Spleen (tissue), 7 donors: Measurements from ENCODE around the gene SGPP1.
"Not testable (repeated sequence)": the region's sequence is repeated elsewhere in the genome, so short reads cannot be mapped to it uniquely, and the experiment has no call there.

Experiments used
- CTCF ChIP-seq, 11 experiments: fragments of 200-600 bp in 7 of 11; fragments of 450-650 bp in 4 of 11; sonication (generic) in 4 of 11; IDR thresholded peaks in 8 of 11; conservative IDR thresholded peaks in 3 of 11; 1 replicate in 7 of 11; 2 replicates in 4 of 11; pipeline versions ENCODE4 v1.4.0 to v1.8.0; 2016 to 2021; ENCODE audit warnings: antibody characterized with exemption in 11 of 11, inconsistent platforms in 4 of 11, mild to moderate bottlenecking in 1 of 11
- POLR2A ChIP-seq, 3 donors: fragments of 450-650 bp; IDR thresholded peaks; one replicate each; pipeline ENCODE4 v1.5.1; 2017; ENCODE audit warnings: antibody characterized with exemption in 3 of 3, mild to moderate bottlenecking in 1 of 3
- POLR2AphosphoS5 ChIP-seq, 3 donors: sonication (generic); formaldehyde crosslinking; IDR thresholded peaks; one replicate each; pipeline ENCODE4 v1.5.1; 2017; ENCODE audit warnings: antibody characterized with exemption in 3 of 3
- donor health status: DM: no; HTN: no; CAD: no; lungs with moderate emphysema.
- donor health status: DM: no; HTN: no; CAD: no.
- donor health status: DM: no; HTN: no; CAD: no.

GRCh38 chr14:63751076-63751475 is 23.2 kb upstream of the SGPP1 start:
- not testable (repeated sequence) for TF ChIP-seq POLR2A (IDR thresholded peaks at IDR 0.05); CTCF (IDR thresholded peaks at IDR 0.05 in 8 of 11, conservative IDR thresholded peaks at IDR 0.05 in 3 of 11); POLR2AphosphoS5 (IDR thresholded peaks at IDR 0.05)
